Stomach (tissue), 9 donors: Measurements from ENCODE around the gene CISH. TPM values are rescaled to one million over a fixed set of nuclear protein-coding genes. Genes with fewer than 3 reads are reported as not detected.

Experiments used
- DNase-seq, 2 donors: peaks; one replicate each; pipeline versions ENCODE4 v3.0.0 to v3.0.0-alpha.2; 2013 to 2019
- H3K27ac ChIP-seq, 5 donors: fragments of 200-600 bp in 4 of 5; sonication (generic) in 4 of 5; one replicate each; pipeline ENCODE4 v1.5.1; 2013 to 2019; ENCODE audit warnings: mild to moderate bottlenecking in 1 of 5, moderate library complexity in 1 of 5
- H3K27me3 ChIP-seq, 3 donors: fragments of 200-600 bp; sonication (generic); one replicate each; pipeline ENCODE4 v1.5.1; 2017 to 2019; ENCODE audit warnings: mixed run types in 1 of 3
- H3K36me3 ChIP-seq, 4 donors: fragments of 200-600 bp; sonication (generic); 1 replicate in 3 of 4; 2 replicates in 1 of 4; pipeline ENCODE4 v1.5.1; 2016 to 2019
- H3K4me1 ChIP-seq, 4 donors: fragments of 200-600 bp; sonication (generic); one replicate each; pipeline ENCODE4 v1.5.1; 2016 to 2019
- H3K4me3 ChIP-seq, 4 donors: fragments of 200-600 bp; sonication (generic) in 3 of 4; one replicate each; pipeline ENCODE4 v1.5.1; 2016 to 2019; ENCODE audit warnings: mild to moderate bottlenecking in 1 of 4
- H3K9me3 ChIP-seq, 4 donors: fragments of 200-600 bp; sonication (generic); one replicate each; pipeline ENCODE4 v1.5.1; 2016 to 2019
- EP300 ChIP-seq: sonication (generic); formaldehyde crosslinking; IDR thresholded peaks from one replicate; pipeline ENCODE4 v1.6.1; 2017; ENCODE audit warnings: antibody characterized with exemption
- POLR2A ChIP-seq, 4 donors: fragments of 450-650 bp; IDR thresholded peaks; one replicate each; pipeline ENCODE4 v1.6.1; 2016; ENCODE audit warnings: antibody characterized with exemption in 4 of 4, control low read depth in 2 of 4, mild to moderate bottlenecking in 1 of 4, moderate library complexity in 1 of 4
- POLR2AphosphoS5 ChIP-seq, 3 donors: sonication (generic); formaldehyde crosslinking; IDR thresholded peaks; one replicate each; pipeline ENCODE4 v1.6.1; 2016; ENCODE audit warnings: antibody characterized with exemption in 3 of 3
- WGBS, 5 donors: extraction: QIAGEN DNeasy Blood & Tissue Kit in 3 of 5; methylation state at CpG; one replicate each; pipeline versions ENCODE4 v1.1.5 to v1.1.7; 2013 to 2018; 5-methylcytosine and 5-hydroxymethylcytosine counted together
- intact Hi-C: fragments of 100-400 bp; cut with DNase I; formaldehyde crosslinking; loops from one replicate; pipeline ENCODE4 v1.15.1; 2023; ENCODE audit warnings: low total_unique reads
- polyA plus RNA-seq, 3 donors: library from polyadenylated mRNA; stranded (reverse); fragments of 200-250 nt; gene quantifications; one replicate each; pipeline ENCODE4 v1.2.3, GENCODE V29; 2013
- total RNA-seq, 5 donors: library from RNA; depleted of rRNA; stranded (reverse); fragments of >200 nt; gene quantifications; one replicate each; pipeline versions ENCODE4 v1.1.0 to v1.2.3, GENCODE V29; 2014 to 2016
- TF ChIP-seq, protein P1 (sequence below), 7 experiments: fragments of 450-650 bp in 4 of 7; fragments of 200-600 bp in 3 of 7; sonication (generic) in 3 of 7; IDR thresholded peaks; one replicate each; pipeline ENCODE4 v1.5.1; 2016 to 2019; ENCODE audit warnings: antibody characterized with exemption in 7 of 7, control low read depth in 2 of 7, mild to moderate bottlenecking in 1 of 7
- donor health status: healthy with polysubstance abuse.
- donor health status: Bipolar disorder and iron deficiency.
- donor health status: healthy.

The CISH gene
- total and polyA plus RNA-seq, 8 donors = 1.8 to 11.5 (median 5.6) TPM

DNA sequence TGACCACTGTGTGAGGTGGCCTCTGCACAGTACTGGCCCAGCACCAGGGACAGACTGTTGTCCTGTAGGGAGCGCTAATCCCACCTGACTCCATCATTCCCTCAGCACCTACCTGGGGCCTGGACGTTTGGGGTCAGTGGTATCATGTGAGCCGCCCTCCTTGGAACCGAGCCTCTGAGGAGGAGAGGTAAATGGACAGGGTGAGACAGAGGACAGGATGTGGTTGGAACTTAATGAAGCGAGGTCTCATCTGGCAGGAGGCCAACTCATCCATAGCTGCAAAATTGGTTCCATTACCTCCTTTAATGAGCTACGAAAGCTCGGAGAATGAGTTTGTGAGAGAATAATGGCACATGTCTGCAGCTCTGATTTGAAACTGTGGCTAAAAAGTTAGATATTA is 19.3 kb upstream of the CISH start:
- WGBS, 5 donors = 75 to 81% (median 76%) methylated on average over 7 of the region's 7 CpGs
- intact Hi-C loops = no loop called here
- TF ChIP-seq POLR2A (IDR thresholded peaks at IDR 0.05) = no peak
- Histone ChIP-seq H3K4me1 (peaks cover 0 to 72% (median 19%) of the 10 kb centered on the region in 4 donors), H3K36me3 (peaks cover 0 to 22% (median 0%) of the 10 kb centered on the region in 4 donors), H3K9me3 (no peaks in the 10 kb centered on the region), H3K4me3 (no peak overlapping the region), H3K27me3 (no peaks in the 10 kb centered on the region), H3K27ac (no peak overlapping the region)
- DNase-seq = peak in 1 of 2 donors; percentile 54

DNA sequence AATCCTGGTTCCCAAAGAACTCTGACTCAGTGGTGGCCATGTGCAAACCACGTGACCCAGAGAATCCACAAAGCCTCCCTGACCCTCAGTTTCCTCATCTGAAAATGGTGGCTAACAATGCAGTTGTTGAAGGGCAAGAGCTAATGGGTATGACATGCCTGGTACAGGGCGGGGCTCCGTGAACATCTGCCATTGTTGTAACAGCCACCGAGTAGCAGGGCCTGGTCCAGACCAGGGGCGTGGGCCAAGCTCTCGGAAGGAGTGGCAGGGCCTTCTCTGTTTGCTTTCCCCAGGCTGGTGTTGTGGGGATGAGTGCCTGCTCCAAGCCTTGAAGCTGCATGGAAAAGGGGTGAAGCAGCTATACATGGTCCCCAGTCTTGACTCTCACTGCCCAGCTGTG is 18.8 kb upstream of the CISH start:
- Histone ChIP-seq H3K27me3 (no peaks in the 10 kb centered on the region), H3K4me1 (peaks cover 0 to 77% (median 19%) of the 10 kb centered on the region in 4 donors), H3K4me3 (no peak overlapping the region), H3K9me3 (no peaks in the 10 kb centered on the region), H3K27ac (no peak overlapping the region), H3K36me3 (peaks cover 0 to 22% (median 0%) of the 10 kb centered on the region in 4 donors)
- TF ChIP-seq, protein P1, sequence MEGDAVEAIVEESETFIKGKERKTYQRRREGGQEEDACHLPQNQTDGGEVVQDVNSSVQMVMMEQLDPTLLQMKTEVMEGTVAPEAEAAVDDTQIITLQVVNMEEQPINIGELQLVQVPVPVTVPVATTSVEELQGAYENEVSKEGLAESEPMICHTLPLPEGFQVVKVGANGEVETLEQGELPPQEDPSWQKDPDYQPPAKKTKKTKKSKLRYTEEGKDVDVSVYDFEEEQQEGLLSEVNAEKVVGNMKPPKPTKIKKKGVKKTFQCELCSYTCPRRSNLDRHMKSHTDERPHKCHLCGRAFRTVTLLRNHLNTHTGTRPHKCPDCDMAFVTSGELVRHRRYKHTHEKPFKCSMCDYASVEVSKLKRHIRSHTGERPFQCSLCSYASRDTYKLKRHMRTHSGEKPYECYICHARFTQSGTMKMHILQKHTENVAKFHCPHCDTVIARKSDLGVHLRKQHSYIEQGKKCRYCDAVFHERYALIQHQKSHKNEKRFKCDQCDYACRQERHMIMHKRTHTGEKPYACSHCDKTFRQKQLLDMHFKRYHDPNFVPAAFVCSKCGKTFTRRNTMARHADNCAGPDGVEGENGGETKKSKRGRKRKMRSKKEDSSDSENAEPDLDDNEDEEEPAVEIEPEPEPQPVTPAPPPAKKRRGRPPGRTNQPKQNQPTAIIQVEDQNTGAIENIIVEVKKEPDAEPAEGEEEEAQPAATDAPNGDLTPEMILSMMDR (IDR thresholded peaks at IDR 0.05) = no peak
- TF ChIP-seq EP300 (no peak), POLR2A (IDR thresholded peaks at IDR 0.05) (no peak), POLR2AphosphoS5 (IDR thresholded peaks at IDR 0.05) (no peak)
- intact Hi-C loops = no loop called here
- 82 to 94% (median 88%) methylated on average over 6 of the region's 6 CpGs for WGBS, 5 donors
- no peak for DNase-seq

DNA sequence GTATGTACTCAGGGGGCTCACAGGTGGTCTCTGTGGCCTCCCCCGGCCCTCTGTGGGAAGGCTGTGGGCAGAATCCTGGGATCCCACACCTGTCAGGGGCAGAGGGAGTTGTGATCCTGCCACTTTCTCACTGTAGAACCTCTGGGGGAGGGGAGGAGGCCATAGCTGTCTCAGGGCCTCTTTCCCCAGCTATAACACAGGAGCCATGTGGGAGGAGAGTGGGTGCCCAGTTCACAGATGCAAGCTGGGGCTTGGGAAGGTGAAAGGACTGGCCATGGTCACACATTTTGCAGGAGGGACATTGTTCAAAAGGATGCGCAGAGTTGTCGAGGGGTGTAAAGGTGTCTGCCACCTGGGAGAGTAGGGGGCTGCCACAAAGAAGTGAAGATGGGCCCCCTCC is 17.0 kb upstream of the CISH start:
- H3K4me3 ChIP-seq = no peak overlapping the region
- no peaks in the 10 kb centered on the region for H3K27me3 ChIP-seq
- TF ChIP-seq POLR2AphosphoS5 (IDR thresholded peaks at IDR 0.05) (no peak), POLR2A (IDR thresholded peaks at IDR 0.05) (no peak), EP300 (no peak)
- TF ChIP-seq, protein P1 (IDR thresholded peaks at IDR 0.05) = no peak
- no peak for DNase-seq
- peaks cover 0 to 22% (median 0%) of the 10 kb centered on the region in 4 donors for H3K36me3 ChIP-seq
- peaks cover 14 to 93% (median 25%) of the 10 kb centered on the region in 4 donors for H3K4me1 ChIP-seq
- intact Hi-C loops = loop anchor here (10.0 kb wide), 1 partner anchor 756 kb away; the partner anchor contains the start of gene MANF
- 89 to 98% (median 95%) methylated on average over 3 of the region's 3 CpGs for WGBS, 5 donors
- no peak overlapping the region for H3K27ac ChIP-seq
- no peaks in the 10 kb centered on the region for H3K9me3 ChIP-seq

DNA sequence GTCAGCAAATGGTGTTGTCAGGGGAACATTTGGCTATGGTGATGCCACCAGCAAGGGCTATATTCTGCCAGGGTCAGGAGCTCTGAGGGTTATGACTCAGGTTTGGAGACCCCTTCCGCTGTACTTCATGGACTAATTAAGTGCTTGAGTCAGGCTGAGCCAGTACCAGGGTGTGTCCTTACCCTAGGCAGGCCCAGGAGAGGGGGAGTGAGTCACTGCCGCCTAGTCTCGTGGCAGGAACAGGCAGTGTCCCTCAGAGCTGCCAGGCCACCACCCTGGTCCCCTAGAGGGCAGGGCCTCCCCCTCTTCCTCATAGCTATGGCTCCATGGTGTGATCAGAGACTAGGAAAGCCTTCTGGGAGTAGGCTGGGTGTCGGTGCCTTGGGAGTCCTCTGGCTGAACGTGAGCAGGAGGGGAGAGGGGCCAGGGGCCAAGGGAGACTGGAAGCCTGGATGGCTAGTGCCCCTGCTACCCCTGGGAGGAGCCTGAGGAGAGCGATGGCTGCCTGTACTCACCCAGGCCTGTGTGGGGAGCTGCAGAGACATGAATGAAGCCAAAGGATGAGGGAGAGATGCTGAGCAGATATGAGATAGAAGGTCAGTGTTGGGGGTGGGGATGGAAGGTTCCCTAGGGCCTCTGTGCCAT is 16.0 kb upstream of the CISH start:
- TF ChIP-seq, protein P1 (IDR thresholded peaks at IDR 0.05) = no peak
- no peak for TF ChIP-seq POLR2A (IDR thresholded peaks at IDR 0.05)
- no peak for TF ChIP-seq EP300
- Histone ChIP-seq H3K4me1 (peaks cover 18 to 93% (median 29%) of the 10 kb centered on the region in 4 donors), H3K4me3 (no peak overlapping the region), H3K36me3 (peaks cover 0 to 28% (median 2%) of the 10 kb centered on the region in 4 donors), H3K9me3 (no peaks in the 10 kb centered on the region), H3K27me3 (no peaks in the 10 kb centered on the region), H3K27ac (peak overlapping the region in 1 of 5 donors; percentile 62)
- intact Hi-C loops = loop anchor here (10.0 kb wide), 1 partner anchor 757 kb away; the partner anchor contains the start of gene MANF
- WGBS, 5 donors = 61 to 76% (median 66%) methylated on average over 4 to 6 of the region's 6 CpGs
- peak; percentile 38 to 45 for DNase-seq

DNA sequence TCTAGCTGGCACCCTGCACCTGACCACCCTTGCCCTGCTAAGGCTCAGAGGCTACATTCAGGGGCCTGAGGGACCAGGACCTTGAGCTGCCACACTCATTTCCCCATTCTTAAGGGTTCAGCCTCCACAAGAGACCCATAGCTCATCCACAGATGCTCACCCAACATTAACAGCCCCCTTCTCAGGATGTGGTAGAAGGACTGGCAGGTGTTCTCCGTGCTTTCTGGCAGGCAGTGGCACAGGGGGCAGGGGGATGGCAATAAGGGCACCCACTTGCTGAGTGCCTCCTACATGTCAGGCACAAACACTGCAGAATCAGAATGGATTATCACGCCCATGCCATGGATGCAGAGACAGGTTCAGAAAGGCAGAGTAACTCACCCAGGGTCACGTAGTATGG is 14.8 kb upstream of the CISH start:
- TF ChIP-seq POLR2A (IDR thresholded peaks at IDR 0.05) (no peak), EP300 (no peak), POLR2AphosphoS5 (IDR thresholded peaks at IDR 0.05) (no peak)
- TF ChIP-seq, protein P1 (IDR thresholded peaks at IDR 0.05) = no peak
- Histone ChIP-seq H3K4me1 (peaks cover 18 to 93% (median 26%) of the 10 kb centered on the region in 4 donors), H3K36me3 (peaks cover 0 to 35% (median 5%) of the 10 kb centered on the region in 4 donors), H3K4me3 (no peak overlapping the region), H3K27me3 (no peaks in the 10 kb centered on the region), H3K9me3 (no peaks in the 10 kb centered on the region), H3K27ac (peak overlapping the region in 1 of 5 donors; percentile 62)
- DNase-seq = no peak
- WGBS, 5 donors = 91 to 97% (median 94%) methylated on average over 2 to 3 of the region's 3 CpGs
- intact Hi-C loops = loop anchor here (10.0 kb wide), 1 partner anchor 758 kb away; the partner anchor contains the start of gene MANF
